Dedifferentiated amniotic fluid mesenchymal stem cell (primary cell): ENCODE results near the gene PHETA1.

ENCODE experiments used
- DNase-seq: peaks from one replicate; pipeline ENCODE4 v3.0.0-alpha.2; 2016; ENCODE audit errors: extremely low spot score

PHETA1 gene

GRCh38 chr12:111369496-111370220, 763 bp upstream of the PHETA1 start:
- DNase-seq: peak; percentile 9

GRCh38 chr12:111368291-111368787, 556 bp downstream of the PHETA1 start:
- no peak for DNase-seq

- DNase-seq: no peak
These were observed 1.2 kb downstream of the PHETA1 start for GRCh38 chr12:111367661-111368221.

GRCh38 chr12:111366583-111366982, 2.3 kb downstream of the PHETA1 start:
- DNase-seq: no peak

GRCh38 chr12:111366075-111366474, 2.8 kb downstream of the PHETA1 start:
- DNase-seq: no peak

- DNase-seq: no peak
These were observed 5.3 kb downstream of the PHETA1 start for GRCh38 chr12:111363578-111363977.

GRCh38 chr12:111362687-111363475, 6.0 kb downstream of the PHETA1 start:
- no peak for DNase-seq

GRCh38 chr12:111361717-111362576, 6.9 kb downstream of the PHETA1 start:
- no peak for DNase-seq

- DNase-seq: no peak
These were observed 7.7 kb downstream of the PHETA1 start for GRCh38 chr12:111361073-111361716.

- no peak for DNase-seq
These were observed 8.5 kb downstream of the PHETA1 start for GRCh38 chr12:111360325-111360930.

- DNase-seq: no peak
These were observed 9.0 kb downstream of the PHETA1 start for GRCh38 chr12:111359914-111360276.

- no peak for DNase-seq
These were observed 9.5 kb downstream of the PHETA1 start for GRCh38 chr12:111359231-111359913.

- DNase-seq: no peak
These were observed 13.5 kb downstream of the PHETA1 start for GRCh38 chr12:111355201-111355925.

- DNase-seq: no peak
These were observed 14.4 kb downstream of the PHETA1 start for GRCh38 chr12:111354511-111354910.

- DNase-seq: no peak
These were observed 15.1 kb downstream of the PHETA1 start for GRCh38 chr12:111353603-111354295.

GRCh38 chr12:111353026-111353425, 15.9 kb downstream of the PHETA1 start:
- DNase-seq: no peak

GRCh38 chr12:111352296-111352993, 16.4 kb downstream of the PHETA1 start:
- DNase-seq: no peak

GRCh38 chr12:111351026-111351425, 17.9 kb downstream of the PHETA1 start:
- no peak for DNase-seq
